GM18861 (cell line): ENCODE results near the gene MAPRE3.

Experiments
- ATAC-seq: cut with Tn5 transposase; IDR thresholded peaks from one replicate; pipeline ENCODE4 v1.9.1; 2021; ENCODE audit not compliant: unreplicated experiment

The MAPRE3 gene

DNA sequence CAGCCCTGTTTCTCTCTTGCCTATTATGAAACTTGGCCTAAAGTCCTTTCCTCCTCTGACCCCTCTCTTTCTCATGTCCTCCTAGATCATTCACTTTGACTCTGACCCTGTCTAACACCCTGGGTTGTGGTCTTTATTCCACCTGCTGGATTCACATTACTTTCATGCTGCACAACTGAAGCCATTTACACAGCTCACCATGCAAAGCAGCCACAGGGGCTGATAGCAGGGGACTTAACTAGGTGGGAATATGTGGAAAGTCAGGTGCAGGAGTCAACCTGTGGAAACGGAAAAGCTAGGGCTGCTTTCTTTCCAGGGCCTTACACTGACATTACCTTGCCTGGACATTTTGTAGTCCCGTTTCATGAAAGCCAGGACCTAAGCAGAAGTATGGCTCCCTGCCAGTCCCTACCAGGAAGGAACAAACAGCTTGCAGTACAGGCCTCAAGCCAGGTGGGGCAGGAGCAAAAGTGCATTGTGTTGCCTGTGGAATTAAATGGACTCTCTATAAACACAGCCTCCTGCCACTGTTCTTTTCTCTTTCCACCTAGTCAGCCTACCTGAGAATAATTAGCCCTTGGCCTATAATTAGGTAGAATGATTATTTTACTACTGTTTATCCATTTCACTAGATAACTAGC lies 11.8 kb downstream of the MAPRE3 start:
- ATAC-seq = no peak

DNA sequence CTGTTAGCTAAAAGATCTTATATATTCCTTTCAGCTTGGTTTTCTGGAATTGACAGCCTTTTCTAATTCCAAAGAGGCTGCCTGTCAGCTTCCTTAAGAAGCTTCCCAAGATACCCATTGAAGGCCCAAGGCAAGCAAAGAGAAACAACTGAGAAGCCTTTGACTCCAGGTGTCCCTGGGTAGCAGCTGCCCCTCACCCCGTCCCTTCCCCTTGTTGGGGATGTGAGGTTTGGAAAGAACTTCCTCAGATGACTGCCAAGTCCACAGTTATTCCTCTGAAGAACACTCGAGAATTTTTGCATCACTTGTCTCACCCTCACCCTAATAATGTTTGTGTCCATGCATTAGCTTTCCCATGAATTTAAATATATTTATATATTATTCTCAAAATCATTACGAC lies 13.3 kb downstream of the MAPRE3 start:
- no peak for ATAC-seq

DNA sequence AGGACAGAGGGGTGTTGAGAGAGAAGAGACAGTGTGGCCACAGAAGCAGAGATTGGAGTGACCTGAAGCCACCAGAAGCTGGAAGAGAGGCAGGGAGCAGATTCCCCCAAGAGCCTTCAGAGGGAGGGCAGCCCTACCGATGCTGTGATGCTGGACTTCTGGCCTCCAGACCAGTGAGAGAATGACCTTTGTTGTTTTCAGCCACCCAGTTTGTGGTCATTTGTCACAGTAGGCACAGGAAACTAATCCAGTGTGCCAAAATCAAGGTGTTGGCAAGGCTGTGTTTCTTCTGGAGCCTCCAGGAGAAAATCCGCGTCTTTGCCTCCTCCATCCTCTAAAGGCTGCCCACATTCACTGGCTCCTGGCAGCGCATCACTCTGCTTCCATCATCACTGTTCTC lies 15.4 kb downstream of the MAPRE3 start:
- no peak for ATAC-seq

- ATAC-seq = no peak
Measured at GRCh38 chr2:26986576-26986975, 16.1 kb downstream of the MAPRE3 start.

- no peak for ATAC-seq
Measured at GRCh38 chr2:26988058-26988860, 17.8 kb downstream of the MAPRE3 start.

- no peak for ATAC-seq
Measured at GRCh38 chr2:26989156-26989555, 18.7 kb downstream of the MAPRE3 start.

DNA sequence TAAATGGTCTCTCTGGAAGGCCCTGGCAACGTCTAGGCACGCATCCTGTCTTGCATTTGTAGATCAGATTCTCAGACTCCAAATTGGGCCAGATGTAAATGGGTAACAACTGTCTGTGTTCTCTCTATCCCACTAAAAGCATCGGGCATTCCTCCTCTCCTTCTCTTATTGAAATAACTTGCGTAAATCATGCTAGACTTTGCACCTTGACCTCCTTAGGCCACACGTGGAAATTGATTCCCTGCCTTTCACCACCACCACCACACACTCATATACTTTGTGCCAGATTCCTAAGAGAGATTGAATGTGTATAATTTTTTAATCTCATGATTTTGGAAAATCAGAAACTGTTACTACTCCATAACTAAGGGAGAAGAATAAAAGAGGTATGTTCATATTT lies 21.3 kb downstream of the MAPRE3 start:
- ATAC-seq = no peak

- no peak for ATAC-seq
Measured at GRCh38 chr2:26993768-26994167, 23.3 kb downstream of the MAPRE3 start.

GRCh38 chr2:26994983-26995382 lies 24.5 kb downstream of the MAPRE3 start:
- ATAC-seq = no peak

- ATAC-seq = no peak
Measured at GRCh38 chr2:26997394-26997793, 27.0 kb downstream of the MAPRE3 start.

DNA sequence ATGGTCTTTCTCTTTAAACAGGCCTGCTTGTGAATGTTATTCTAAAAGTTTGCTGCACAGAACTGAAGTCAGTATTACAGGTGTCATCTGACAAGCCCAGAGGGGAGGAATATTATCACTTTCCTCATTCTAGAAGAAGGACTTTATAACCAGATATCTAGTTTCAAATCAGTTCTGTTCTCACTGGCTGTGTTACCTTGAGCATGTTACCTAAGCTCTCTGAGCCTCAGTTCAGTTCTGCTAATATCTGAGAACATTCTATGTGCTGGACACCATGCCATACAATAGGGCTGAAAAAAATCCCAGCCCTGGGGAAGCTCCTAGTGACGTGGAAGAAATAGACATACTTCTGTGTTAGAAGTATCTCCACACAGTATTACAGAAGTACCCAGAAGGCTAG lies 27.9 kb downstream of the MAPRE3 start:
- ATAC-seq = no peak

DNA sequence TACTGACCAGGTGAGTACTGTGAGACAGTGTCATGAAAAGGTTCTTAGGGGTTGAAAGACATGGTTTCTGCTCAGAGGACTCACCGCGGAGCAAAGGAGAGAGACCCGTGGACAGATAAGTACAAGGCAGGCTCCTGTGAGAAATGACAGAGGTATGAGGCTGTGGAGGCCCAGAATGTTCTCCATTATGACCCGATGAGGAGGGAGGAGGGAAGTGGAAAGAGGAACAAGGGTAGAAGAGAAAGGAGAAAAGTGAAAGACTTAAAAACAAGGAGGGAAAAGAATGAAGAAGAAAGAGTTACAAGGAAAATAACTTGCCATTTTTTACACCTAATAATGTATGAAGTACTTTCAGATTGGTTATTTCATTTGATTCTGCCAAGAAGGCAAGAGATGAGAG lies 29.8 kb downstream of the MAPRE3 start:
- ATAC-seq = no peak

DNA sequence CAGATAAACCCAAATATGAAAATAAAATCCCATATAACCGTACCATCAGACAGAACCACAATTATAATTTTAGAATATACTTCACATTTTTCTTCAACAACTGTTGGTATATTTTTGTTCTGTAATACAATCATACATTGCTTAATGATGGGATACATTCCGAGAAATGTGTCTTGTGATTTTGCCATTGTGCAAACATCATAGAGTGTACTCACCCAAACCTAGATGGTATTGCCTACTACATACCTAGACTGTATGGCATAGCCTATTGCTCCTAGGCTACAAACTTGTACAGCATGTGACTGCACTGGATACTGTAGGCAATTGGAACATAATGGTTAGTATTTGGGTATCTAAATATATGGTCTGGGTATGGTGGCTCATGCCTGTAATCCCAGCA lies 30.6 kb downstream of the MAPRE3 start:
- no peak for ATAC-seq

GRCh38 chr2:27001950-27002349 lies 31.5 kb downstream of the MAPRE3 start:
- no peak for ATAC-seq

DNA sequence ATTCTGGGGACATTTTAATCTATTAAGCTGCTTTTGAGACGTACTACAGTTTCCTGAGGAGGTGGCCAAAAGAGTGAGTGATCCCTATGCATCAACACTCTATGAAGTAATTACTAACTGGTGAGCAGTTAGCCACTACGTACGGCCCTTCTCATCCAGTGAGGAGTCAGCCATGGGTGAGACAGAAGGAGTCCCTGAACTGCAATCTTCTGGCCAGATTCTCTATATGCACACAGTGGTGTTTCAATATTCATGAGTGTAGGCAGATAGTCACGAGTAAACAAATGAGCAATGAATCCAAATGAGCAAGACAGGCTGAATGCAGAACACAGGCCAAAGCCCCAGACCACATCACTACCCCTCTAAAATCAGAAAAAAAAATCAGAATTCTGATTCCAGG lies 32.6 kb downstream of the MAPRE3 start:
- no peak for ATAC-seq

- no peak for ATAC-seq
Measured at GRCh38 chr2:27003857-27004256, 33.4 kb downstream of the MAPRE3 start.

- ATAC-seq = no peak
Measured at GRCh38 chr2:27006602-27007415, 36.4 kb downstream of the MAPRE3 start.

GRCh38 chr2:27007416-27008374 lies 37.3 kb downstream of the MAPRE3 start:
- no peak for ATAC-seq

DNA sequence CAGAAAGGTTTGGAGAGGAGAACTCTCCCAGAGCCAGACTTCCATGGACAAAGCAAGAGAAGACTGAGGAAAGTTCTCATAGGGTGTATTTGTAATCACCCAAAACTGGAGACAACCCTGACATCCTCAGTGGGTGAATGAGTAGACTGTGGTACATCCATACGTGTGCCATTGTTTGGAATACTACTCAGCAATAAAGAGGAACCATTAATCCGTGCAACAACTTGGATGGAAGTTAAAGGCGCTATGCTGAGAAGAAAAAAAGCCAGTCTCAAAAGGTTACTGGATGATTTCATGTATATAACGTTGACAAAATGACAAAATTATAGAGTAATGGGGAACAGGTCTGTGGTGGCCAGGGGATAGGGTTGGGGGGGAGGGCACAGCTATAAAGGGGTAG lies 38.2 kb downstream of the MAPRE3 start:
- no peak for ATAC-seq

- no peak for ATAC-seq
Measured at GRCh38 chr2:27009083-27009482, 38.6 kb downstream of the MAPRE3 start.

DNA sequence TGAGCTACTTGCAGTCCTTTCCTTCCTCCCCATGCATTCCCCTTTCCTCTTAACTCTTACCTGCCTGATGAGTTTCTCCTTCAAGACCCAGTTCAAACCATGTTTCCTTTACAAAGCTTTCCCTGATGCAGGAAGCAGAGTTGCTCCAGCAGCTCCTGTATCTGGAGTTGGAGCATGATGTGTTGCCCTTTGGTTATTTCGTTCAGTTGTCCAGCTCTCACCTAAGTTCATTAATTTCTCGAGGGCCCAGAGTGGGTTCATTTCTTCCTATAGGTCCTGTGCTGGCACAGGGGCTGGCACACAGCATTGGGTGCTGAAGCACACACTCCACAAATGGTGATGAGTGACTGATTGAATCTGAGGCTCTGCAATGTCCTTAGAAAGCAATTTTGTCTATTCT lies 39.3 kb downstream of the MAPRE3 start:
- ATAC-seq = no peak
